TTC549 (cell line): ENCODE measurements around the gene TRIM40.

Experiments used
- FAIRE-seq: peaks from 2 replicates; lab custom pipeline; 2012; peaks lifted over from hg19 to GRCh38; lab: Jason Lieb, UNC

The TRIM40 gene

DNA sequence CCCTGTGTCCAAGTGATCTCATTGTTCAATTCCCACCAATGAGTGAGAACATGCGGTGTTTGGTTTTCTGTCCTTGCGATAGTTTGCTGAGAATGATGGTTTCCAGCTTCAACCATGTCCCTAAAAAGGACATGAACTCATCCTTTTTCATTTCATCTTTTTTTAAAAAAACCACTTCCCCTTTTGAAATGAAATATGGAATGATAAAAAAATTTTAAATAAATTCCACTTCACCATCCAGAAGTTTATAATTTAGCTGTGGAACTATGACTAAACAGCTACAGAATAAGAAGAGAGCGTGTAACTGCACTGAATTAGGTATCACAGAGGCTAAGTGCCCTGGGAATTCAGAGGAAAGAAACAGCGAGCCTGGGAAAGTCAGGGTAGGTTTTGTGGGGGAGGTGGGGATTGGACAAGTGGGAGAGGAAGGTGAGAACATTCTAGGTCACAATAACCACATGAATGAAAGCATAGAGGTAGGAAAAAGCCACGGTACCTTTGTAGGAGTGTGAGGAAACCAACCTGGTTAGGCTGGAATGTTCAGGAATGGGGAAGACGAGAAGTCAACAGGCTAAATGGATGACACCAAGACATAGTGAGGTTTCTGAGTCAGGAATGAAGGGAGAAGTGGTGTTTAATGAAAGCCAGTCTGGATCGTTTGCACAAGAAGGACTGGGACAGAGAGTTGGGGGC lies 14.1 kb downstream of the TRIM40 start:
- FAIRE-seq, result no peak

DNA sequence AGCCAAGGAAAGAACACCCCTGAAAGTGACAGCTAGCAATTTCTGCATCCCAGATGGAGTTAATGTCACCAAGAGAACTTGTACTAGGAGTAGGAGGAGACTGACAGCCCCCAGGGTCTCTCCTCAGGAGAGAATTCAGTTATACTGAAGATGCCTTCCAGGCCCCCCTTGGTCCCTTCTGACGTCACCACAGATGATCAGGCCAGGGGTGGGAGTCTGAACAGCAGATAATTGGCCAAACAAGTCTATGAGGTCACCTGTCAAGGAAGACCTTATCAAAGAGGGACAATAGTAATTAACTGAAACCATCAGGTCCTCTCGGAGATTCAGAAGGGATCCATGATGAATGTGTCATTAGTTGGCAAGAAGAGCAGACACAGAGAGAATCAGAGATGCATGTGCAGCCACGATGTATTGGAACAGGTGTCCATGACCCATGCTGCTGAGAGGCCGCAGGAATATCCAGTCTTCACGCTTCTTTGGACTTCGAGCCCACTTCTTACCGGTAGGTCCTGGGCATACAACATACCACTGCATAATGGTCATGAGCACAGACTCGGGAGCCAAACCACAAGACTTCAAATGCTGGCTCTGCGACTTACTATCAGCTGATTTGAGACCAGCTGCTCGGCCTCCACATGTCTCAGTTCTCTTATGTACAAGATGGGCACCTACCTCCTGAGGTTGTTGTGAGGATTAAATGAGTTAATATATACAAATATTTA lies 14.9 kb downstream of the TRIM40 start:
- FAIRE-seq, result no peak

DNA sequence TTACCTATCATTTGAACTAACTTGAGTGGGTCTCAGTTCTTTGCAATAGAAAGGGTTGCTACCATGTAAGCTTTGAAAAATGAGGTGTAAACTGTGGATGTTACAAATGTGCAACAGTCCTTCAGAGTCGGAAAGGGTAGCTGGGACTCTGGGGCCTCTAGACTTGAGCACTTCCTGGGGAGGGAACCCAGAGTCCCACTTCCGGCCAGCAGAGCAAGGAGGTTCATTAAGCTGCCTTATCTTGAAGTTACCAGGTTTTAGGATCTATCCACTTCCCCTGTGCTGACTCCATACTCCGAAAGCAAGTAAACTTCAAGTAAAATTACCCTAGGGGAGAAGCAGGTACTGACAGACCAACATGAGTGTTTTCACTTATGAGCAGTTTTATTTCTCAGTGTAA lies 15.6 kb downstream of the TRIM40 start:
- FAIRE-seq, result no peak

DNA sequence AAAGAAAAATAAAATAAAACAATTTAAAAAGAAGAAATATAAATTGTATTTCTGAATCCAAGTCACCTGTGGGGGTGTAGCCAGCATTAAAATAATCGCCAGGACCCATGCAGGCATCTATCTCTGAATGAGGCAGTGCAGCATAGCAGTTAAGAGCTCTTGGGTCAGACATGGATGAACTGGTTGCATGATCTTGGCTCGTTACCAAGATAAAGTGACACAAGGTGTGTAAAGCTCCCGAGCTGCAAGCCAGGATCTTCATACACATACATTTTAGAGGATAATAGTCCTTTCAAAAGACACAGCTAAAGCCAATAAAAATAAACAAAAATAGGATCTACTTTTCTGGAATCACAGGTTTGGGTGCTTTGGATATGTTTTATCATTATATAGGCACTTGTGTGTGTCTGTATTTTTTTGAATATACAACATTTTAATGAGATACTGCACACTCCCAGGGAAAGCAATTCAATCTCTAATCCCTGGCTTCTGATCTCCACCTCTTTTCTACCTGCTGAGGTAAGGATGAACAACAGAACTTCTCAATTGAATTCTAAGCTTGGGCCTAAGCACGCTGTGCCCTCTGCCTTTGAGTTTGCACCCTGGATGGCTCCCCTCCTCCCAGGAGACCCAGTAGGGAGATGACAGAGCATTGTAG lies 16.2 kb downstream of the TRIM40 start:
- FAIRE-seq, result no peak

DNA sequence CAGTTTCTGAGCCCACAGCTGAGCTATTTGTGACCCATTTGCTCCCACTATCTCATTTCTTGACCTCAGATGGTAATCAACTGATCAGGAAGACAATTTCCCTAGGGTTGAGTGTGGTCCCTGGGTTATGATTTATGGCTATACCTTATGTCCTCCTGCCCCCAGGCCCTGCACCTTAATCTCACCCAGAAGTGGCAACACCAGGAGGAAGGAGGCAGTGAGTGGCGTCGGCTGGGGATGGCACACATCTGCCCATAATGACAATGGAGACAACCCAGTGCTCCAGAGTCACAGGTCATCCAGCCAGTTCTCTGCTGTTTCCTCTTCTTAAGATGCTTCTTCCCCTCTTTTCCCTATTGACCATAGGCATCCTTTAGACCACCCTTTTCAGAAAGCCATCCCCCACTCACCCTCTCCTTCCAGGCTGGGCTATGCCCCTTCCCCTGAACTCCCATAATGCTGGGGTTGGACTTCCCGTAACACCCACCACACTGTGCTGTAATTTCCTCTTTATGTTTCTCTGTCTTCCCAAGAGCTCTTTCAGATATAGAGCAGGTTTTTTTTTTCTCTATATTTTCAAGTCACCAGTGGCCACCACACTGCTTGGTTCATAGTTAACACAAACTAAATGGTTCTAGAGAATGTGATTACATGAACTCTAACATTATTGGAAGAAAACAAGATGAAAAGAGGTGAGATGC lies 17.1 kb downstream of the TRIM40 start:
- no peak for FAIRE-seq

DNA sequence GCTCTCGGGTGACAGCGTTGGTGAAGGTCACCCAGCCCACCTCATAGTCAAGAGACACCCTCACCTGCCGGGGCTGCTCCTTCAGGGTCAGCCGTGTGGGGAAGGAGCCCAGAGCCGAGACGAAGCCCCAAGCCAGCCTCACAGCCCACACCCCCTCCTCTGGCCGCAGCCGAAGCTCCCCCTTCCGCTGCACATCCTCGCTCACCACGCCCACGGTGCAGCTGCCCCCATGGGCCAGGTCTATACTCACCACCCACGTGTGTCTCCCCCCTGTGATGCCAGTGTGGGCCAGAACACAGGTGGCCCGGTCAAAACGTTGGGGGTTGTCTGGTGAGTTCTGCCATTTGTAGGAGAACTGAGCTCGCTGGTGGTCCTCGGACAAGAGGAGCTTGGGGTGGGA lies 18.1 kb downstream of the TRIM40 start:
- FAIRE-seq, result no peak

DNA sequence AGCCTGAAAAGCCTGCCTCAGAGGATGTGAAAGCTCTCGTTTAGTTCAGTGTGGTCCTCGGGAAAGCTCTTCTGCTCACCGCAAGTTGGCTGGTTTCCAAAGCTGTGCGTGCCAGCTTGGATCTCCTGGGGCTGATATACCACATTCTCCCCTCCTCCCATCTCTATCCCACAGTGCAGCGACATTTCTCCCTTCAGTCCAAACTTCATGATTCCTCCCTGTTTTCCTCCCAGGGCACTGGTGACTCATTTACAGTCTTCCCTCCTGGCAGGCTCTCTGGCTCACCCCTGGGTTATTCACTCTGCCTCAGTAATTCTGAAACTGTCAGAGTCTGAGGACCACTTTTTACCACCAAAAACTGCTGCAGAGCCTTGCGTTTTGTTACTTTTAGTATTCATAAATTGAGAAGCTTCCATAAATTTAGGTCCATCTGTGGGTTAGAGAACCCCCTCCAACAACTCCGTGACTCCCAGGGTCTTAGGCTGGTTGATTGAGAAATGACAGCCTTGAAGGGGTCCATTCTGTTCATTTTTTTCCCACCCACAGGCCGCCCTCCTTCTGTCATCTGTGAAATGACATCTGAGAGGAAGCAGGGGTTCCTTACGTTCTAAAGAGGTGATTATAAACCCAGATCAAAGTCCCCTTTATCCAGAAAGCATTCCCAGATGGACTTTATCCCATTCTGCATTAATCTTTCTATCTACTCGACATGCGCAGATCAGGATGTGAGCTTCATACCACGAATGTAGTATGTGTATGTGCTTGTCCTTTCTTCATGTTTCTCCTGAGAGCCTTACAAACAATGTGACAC lies 19.0 kb downstream of the TRIM40 start:
- FAIRE-seq, result no peak

DNA sequence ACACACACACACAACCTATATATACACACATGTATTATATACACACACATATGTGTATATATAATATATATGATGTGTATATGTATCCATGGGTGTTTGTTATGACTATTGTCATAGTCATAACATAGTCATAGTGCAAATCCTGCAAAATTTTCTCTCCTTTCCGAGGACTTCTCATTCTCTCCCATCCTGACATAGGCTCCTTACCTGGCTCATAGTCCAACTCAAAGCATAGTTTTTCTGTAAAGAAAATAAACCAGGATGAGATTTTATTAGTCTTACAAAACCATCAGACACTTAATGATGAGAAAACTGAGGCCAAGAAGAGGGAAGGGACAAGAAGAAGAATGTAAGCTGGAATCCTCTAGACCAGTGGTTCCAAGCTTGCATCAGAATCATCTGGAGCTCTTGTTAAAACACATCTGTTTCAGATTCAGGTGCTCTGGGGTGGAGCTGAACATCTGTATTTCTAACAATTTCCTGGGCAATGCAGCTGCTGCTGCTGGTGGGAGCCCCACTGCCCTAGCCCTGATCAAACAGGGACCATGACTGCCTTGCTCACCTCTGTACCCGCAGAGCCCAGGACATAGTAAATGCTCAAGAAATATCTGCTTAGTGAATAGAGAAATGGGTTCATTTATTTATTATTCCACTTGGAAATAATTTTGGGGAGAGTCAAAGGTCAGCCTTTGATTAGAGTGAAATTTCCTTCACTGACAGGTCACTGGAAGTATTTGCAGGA lies 19.8 kb downstream of the TRIM40 start:
- FAIRE-seq, result no peak

DNA sequence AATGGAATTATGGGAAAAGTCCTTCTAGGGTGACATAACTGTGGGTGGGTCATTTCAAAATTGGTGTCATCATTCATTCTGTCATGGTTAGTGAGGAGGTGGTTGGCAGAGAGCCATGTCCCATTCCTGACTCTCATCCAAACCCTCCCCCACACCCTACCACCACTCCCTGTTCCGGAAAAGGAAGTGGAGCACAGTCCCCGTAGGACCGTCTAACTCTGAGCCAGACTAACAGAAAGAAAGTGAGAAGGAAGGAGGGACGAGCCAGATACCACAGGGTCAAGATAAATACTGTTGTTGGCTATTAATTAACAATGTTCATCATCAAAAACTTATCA lies 20.3 kb downstream of the TRIM40 start:
- FAIRE-seq, result no peak

DNA sequence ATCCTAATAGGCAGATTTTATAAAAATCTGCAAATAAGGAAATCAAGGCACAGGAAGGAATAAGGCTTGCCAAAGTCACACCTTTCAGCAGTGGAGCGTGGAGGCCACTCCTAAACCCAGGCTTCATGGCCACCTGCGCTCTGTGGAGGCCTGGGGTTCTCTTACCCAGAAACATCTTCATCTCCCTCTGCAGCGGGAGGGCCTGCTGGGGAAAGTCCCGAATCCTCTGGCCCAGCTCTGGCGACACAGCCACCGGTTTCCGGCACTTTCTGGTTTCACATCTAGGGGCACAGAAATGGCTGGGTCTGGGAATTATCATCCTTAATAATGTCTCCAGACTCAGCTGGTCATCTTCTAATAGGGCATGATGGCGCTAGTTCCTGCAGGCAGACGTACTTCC lies 20.8 kb downstream of the TRIM40 start:
- FAIRE-seq, result no peak

DNA sequence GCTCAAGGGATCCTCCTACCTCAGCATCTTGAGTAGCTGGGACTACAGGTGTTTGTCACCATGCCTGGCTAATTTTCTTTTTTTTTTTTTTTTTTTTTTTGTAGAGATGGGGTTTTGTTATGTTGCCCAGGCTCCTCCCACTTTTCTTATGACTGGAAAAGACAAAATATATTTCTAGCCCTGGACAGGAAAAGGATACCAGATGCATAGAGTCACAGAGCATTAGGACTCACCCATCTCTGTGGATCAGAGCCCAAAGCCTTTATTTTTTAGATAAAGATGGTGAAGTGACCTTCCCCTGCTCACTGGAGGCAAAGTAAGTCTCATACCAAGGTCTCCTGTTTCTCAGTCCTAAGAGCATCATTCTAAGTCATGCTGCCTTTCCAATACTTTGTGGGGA lies 21.6 kb downstream of the TRIM40 start:
- FAIRE-seq, result no peak

DNA sequence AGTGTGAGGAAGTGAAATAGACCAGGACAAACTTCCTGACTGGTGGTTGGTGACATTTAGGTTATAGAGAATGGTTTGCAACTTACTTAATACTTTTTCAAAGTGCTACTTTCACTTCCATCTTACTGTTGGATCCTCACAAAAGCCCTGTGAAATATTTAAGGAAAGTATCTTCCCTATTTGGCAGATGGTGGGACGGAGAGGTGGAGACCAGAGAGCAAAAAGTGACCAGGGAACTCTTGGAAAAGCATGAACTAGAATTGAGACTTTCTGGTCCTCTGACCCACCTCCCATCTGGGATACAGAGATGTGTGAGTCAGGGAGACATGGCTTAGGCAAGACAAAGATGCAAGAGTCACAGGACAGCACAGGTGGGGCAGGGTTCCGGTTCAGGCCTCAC lies 22.1 kb downstream of the TRIM40 start:
- no peak for FAIRE-seq

DNA sequence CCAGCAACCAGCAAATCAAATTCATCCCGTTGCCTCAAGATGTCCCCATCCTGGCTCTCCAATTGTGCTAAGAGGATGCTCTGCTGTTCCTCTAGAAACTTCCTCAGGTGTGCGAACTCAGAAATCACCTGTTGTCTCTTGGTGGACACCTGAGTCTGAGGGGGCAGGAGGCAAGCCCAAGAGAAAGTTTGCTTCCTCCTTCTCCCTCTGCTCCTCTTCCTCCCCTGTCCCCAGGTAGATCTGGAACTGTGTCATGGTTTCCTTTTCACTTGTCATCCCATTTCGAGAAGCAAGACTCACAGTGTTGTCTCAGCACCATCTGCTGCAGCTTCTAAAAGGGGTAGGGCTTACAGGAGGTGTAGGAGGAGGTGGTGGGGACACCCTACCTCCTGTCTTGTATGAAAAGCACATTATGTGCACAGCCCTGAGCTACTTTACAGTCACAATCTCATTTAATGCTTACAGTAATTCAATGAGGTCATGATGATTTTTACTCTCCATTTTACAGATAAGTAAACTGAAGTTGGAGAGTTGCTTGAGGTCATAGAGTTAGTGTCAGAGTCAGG lies 22.6 kb downstream of the TRIM40 start:
- no peak for FAIRE-seq

DNA sequence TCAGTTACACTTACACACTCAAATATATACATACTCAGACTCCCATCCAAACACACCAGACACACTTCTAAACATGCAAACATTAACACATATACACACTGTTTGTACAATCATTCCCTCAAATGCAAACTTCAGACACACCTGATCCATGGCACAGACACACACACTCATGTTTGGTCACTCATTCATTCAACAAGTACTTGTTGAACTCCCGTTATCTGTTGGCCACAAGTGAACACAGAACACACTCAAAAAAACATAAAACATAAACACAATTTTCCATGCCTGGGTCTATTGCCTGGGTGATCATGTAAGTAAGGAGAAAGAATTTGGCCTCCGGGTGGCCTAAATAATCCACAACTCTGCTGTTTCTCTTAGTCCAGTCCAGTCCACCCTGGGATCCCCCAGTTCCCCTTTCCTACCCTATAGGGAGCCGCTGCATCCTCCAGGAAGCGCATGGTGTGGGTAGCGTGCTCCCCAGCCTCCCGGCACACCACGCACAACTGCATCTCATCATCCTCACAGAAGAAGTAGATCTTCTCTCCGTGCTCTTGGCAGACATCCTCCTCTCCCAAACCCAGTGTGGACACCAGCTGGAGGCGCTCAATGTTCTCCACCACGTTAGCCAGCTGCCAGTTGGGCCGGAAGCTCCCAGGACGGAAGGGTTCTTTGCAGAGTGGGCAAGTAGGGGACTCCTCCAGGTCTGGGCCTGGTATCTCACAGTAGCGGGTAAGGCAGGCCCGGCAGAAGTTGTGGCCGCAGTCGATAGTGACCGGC lies 24.3 kb downstream of the TRIM40 start:
- no peak for FAIRE-seq

DNA sequence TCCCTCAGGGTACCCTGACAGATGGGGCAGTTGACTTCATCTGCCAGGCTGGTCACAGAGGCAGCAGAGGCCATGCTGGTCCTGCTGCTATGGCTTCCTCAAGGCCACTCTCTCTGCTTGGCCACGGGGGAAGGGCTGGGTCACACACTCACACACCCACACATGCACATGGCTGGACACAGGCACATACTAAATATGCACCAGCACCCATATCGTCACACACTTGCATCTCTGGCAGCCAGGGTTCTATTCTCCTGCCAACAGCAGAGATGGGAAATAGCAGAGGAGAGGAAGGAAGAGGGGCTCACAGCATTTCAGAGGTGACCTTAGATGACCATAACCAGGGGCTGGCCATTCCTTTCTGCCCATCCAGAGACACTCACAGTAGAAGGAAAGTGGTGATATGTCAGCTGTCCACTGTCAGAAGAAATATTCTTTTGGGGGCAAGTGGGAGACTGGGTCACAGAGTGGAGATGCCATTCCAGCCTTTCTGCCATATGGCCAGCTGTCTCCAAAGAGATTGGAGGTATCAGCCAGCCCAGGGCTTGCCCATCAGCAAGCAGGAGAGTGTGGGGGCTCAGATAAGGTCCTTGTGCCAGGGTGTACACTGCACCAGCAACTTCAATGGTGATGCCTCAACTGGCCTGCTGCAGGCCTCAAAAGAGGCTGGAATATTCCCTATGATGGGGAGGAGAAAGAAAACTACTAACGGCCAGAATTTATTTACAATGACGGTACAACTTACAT lies 25.0 kb downstream of the TRIM40 start, which contains the start of gene TRIM10:
Gene TRIM10, minus strand, starts transcription at position 427 of the 747 bp plus-strand sequence. Its CDS starts 353 bp downstream, at position 74.
- FAIRE-seq, result no peak

DNA sequence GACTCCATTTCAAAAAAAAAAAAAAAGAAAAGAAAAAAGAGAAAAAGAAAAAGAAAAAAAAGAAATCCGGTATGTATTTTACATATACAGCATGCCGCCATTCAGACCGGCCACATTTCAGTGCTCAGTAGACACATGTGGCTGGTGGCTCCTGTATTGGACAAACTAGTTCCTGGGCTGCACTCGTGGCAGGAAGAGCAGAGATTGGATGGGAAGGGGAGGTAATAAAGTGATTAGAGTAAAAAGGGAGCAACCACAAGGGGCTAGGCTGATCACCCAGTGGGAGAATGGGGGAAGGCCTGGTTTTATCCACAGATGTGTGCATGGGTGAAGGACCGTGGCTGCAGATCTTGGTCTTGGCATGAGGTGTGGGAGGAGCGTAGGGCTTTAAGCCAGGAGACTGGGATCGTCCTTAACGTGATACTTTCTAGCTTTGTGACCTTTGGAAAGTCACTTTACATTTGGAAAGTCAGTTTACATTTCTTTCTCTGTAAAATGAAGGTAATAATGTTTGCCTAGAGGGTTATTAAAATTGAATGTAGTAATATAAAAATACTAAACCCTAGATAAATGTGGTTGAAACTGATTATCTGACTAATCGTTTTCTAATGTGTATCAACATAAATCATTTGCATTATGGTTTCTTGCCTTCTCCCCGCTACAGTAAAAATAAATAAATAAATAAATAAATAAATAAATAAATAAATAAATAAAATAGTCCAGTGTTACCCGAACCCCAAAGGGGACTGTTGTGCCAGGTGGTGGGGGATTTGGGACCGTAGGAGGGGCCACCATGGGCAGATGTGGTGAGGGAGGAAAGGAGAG lies 26.5 kb downstream of the TRIM40 start:
- FAIRE-seq, result no peak

DNA sequence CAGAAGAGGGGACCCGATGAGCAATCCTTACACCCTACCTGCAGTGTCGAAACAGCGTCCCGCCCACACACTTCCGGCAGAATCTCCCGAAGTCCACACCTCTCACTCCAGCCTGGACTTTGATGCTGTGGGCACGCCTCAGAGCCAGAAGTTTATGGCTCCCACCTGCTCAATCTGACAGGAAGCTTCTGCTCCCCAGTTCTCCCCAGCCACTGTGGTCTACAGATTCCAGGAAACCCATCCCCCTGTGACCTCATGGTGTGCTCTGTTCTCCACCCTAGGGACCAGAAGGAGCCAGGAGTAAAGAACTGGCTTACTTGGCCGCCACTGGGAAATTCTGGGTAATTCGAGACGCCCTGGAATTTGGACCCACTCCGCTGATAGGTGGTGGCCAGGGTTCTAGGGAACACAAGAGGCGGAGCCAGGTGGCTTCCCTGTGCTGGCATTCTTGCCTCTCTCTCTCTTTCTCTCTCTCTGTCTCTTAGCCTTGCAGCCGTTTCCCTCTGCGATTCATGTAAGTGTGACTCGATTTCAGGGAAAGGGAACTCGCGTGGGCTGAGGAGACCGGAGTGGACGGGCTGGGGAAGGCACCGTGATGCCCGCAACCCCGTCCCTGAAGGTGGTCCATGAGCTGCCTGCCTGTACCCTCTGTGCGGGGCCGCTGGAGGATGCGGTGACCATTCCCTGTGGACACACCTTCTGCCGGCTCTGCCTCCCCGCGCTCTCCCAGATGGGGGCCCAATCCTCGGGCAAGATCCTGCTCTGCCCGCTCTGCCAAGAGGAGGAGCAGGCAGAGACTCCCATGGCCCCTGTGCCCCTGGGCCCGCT lies 27.4 kb downstream of the TRIM40 start, which contains the start of gene TRIM15:
Gene TRIM15, plus strand, starts transcription at position 457 of the 828 bp plus-strand sequence. Its CDS starts 139 bp downstream, at position 596.
- FAIRE-seq, result no peak
